Right atrium auricular region (tissue), 2 donors: ENCODE data around the gene STX11. TPM values are rescaled to one million over a fixed set of nuclear protein-coding genes. Genes with fewer than 3 reads are reported as not detected.
"Not testable (repeated sequence)": the region's sequence is repeated elsewhere in the genome, so short reads cannot be mapped to it uniquely, and the experiment has no call there.

Source experiments
- DNase-seq: peaks from one replicate; pipeline ENCODE4 v3.0.0-alpha.2; 2019; ENCODE audit warnings: low spot score
- H3K27ac ChIP-seq, 2 donors: fragments of 200-600 bp; sonication (generic); 1 replicate in 1 of 2; 2 replicates in 1 of 2; pipeline ENCODE4 v1.5.1; 2016 to 2019
- H3K27me3 ChIP-seq, 2 donors: fragments of 200-600 bp; sonication (generic); one replicate each; pipeline versions ENCODE4 v1.5.1 to v1.6.0; 2017 to 2019
- H3K36me3 ChIP-seq: fragments of 200-600 bp; sonication (generic); one replicate; pipeline ENCODE4 v1.5.1; 2016
- H3K4me1 ChIP-seq, 2 donors: fragments of 200-600 bp; sonication (generic); one replicate each; pipeline versions ENCODE4 v1.5.1 to v1.6.0; 2017 to 2019
- H3K4me3 ChIP-seq, 2 donors: fragments of 200-600 bp; sonication (generic); 1 replicate in 1 of 2; 2 replicates in 1 of 2; pipeline ENCODE4 v1.5.1; 2017 to 2019; ENCODE audit warnings: mild to moderate bottlenecking in 1 of 2, moderate library complexity in 1 of 2
- H3K9me3 ChIP-seq, 2 donors: fragments of 200-600 bp; sonication (generic); one replicate each; pipeline ENCODE4 v1.5.1; 2019
- total RNA-seq, 2 donors: library from RNA; depleted of rRNA; stranded (reverse); fragments of >200 nt; gene quantifications; one replicate each; pipeline ENCODE4 v1.1.0, GENCODE V29; 2016
- TF ChIP-seq, protein P1 (sequence below), 2 donors: fragments of 200-600 bp; sonication (generic); IDR thresholded peaks; one replicate each; pipeline ENCODE4 v1.5.1; 2019; ENCODE audit warnings: antibody characterized with exemption in 2 of 2

STX11 gene
- total RNA-seq, 2 donors from 2014 or later: 7.3 to 21.5 TPM

GRCh38 chr6:144176043-144176442 is 25.7 kb downstream of the STX11 start:
- Histone ChIP-seq H3K27ac (no peak overlapping the region), H3K4me1 (no peaks in the 10 kb centered on the region), H3K27me3 (no peaks in the 10 kb centered on the region), H3K4me3 (no peak overlapping the region), H3K9me3 (no peaks in the 10 kb centered on the region), H3K36me3 (no peaks in the 10 kb centered on the region)
- TF ChIP-seq, protein P1, sequence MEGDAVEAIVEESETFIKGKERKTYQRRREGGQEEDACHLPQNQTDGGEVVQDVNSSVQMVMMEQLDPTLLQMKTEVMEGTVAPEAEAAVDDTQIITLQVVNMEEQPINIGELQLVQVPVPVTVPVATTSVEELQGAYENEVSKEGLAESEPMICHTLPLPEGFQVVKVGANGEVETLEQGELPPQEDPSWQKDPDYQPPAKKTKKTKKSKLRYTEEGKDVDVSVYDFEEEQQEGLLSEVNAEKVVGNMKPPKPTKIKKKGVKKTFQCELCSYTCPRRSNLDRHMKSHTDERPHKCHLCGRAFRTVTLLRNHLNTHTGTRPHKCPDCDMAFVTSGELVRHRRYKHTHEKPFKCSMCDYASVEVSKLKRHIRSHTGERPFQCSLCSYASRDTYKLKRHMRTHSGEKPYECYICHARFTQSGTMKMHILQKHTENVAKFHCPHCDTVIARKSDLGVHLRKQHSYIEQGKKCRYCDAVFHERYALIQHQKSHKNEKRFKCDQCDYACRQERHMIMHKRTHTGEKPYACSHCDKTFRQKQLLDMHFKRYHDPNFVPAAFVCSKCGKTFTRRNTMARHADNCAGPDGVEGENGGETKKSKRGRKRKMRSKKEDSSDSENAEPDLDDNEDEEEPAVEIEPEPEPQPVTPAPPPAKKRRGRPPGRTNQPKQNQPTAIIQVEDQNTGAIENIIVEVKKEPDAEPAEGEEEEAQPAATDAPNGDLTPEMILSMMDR (IDR thresholded peaks at IDR 0.05): no peak
- no peak for DNase-seq

DNA sequence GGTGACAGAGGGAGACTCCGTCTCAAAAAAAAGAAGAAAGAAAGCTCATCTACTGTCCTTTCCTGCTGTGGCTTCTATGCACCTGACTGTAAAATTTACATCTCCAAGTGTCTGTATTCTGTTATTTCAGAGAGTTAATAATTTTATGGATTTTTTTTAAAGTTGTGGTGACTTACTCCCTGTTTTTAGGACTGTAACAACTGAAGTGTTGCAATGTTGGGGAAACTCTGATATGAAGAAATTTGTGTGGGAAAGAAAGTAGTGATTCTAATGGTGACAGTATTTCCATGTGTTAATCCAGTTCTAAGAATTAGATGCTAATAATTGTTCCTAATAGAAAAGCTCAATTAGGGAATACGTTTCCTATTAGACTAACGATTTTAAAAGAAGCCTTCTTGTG is 27.4 kb downstream of the STX11 start:
- no peak overlapping the region for H3K27ac ChIP-seq
- no peaks in the 10 kb centered on the region for H3K4me1 ChIP-seq
- no peaks in the 10 kb centered on the region for H3K27me3 ChIP-seq
- H3K36me3 ChIP-seq: no peaks in the 10 kb centered on the region
- TF ChIP-seq, protein P1 (IDR thresholded peaks at IDR 0.05): no peak
- DNase-seq: no peak
- no peaks in the 10 kb centered on the region for H3K9me3 ChIP-seq
- no peak overlapping the region for H3K4me3 ChIP-seq

GRCh38 chr6:144178323-144178722 is 28.0 kb downstream of the STX11 start:
- no peak for DNase-seq
- no peaks in the 10 kb centered on the region for H3K4me1 ChIP-seq
- TF ChIP-seq, protein P1 (IDR thresholded peaks at IDR 0.05): no peak
- no peaks in the 10 kb centered on the region for H3K27me3 ChIP-seq
- H3K27ac ChIP-seq: no peak overlapping the region
- no peaks in the 10 kb centered on the region for H3K36me3 ChIP-seq
- no peak overlapping the region for H3K4me3 ChIP-seq
- H3K9me3 ChIP-seq: no peaks in the 10 kb centered on the region

GRCh38 chr6:144179237-144179636 is 28.9 kb downstream of the STX11 start:
- Histone ChIP-seq H3K4me1 (no peaks in the 10 kb centered on the region), H3K9me3 (no peaks in the 10 kb centered on the region), H3K36me3 (no peaks in the 10 kb centered on the region), H3K27me3 (no peaks in the 10 kb centered on the region), H3K4me3 (no peak overlapping the region), H3K27ac (no peak overlapping the region)
- DNase-seq: no peak
- TF ChIP-seq, protein P1 (IDR thresholded peaks at IDR 0.05): no peak

DNA sequence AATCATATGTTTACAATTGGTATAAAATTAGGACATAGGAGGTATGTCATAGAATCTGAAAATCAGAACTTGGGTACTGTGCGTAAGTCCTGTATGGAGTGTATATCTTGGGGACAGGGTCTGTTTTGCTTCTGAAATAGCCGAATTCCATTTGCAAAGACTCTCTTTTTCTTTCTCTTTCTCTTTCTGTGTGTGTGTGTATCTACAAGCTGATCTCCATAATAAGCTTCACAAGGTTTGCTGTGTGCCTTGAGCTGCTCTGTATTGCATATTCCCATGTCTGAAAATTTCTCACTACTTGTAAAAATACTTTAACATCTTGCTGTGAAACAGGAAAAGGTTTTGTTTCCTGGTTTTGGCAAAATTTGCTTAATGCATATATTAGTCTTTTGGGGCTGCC is 29.5 kb downstream of the STX11 start:
- Histone ChIP-seq H3K27me3 (no peaks in the 10 kb centered on the region), H3K4me3 (no peak overlapping the region), H3K27ac (no peak overlapping the region), H3K4me1 (no peaks in the 10 kb centered on the region), H3K36me3 (no peaks in the 10 kb centered on the region), H3K9me3 (no peaks in the 10 kb centered on the region)
- no peak for DNase-seq
- TF ChIP-seq, protein P1 (IDR thresholded peaks at IDR 0.05): no peak

GRCh38 chr6:144180354-144180753 is 30.0 kb downstream of the STX11 start:
- H3K27ac ChIP-seq, H3K9me3 ChIP-seq, H3K4me3 ChIP-seq, H3K27me3 ChIP-seq, DNase-seq, H3K4me1 ChIP-seq, H3K36me3 ChIP-seq: not testable (repeated sequence)
